BE2C (cell line): ENCODE measurements around the gene C5orf24.
"Not testable (repeated sequence)": the region's sequence is repeated elsewhere in the genome, so short reads cannot be mapped to it uniquely, and the experiment has no call there.

Experiments
- DNase-seq: peaks from one replicate; pipeline ENCODE4 v3.0.0-alpha.2; 2020
- H3K27me3 ChIP-seq: fragments of 250-450 bp; sonication (Bioruptor Pico); 2 replicates; pipeline ENCODE4 v1.5.1; 2020; ENCODE audit warnings: mild to moderate bottlenecking
- H3K36me3 ChIP-seq: fragments of 250-450 bp; sonication (Bioruptor Pico); 2 replicates; pipeline ENCODE4 v1.5.1; 2020; ENCODE audit warnings: mild to moderate bottlenecking
- H3K4me1 ChIP-seq: fragments of 250-450 bp; sonication (Bioruptor Pico); 2 replicates; pipeline ENCODE4 v1.5.1; 2020
- H3K4me3 ChIP-seq: 2 replicates; pipeline ENCODE4 v1.5.1; 2011; ENCODE audit warnings: low read depth, low read length
- H3K9me3 ChIP-seq: fragments of 250-450 bp; sonication (Bioruptor Pico); 2 replicates; pipeline ENCODE4 v1.5.1; 2020
- TF ChIP-seq, protein P1 (sequence below): IDR thresholded peaks from 2 replicates; pipeline ENCODE4 v1.5.1; 2012; ENCODE audit warnings: mild to moderate bottlenecking, low read depth, low read length

C5orf24 gene

DNA sequence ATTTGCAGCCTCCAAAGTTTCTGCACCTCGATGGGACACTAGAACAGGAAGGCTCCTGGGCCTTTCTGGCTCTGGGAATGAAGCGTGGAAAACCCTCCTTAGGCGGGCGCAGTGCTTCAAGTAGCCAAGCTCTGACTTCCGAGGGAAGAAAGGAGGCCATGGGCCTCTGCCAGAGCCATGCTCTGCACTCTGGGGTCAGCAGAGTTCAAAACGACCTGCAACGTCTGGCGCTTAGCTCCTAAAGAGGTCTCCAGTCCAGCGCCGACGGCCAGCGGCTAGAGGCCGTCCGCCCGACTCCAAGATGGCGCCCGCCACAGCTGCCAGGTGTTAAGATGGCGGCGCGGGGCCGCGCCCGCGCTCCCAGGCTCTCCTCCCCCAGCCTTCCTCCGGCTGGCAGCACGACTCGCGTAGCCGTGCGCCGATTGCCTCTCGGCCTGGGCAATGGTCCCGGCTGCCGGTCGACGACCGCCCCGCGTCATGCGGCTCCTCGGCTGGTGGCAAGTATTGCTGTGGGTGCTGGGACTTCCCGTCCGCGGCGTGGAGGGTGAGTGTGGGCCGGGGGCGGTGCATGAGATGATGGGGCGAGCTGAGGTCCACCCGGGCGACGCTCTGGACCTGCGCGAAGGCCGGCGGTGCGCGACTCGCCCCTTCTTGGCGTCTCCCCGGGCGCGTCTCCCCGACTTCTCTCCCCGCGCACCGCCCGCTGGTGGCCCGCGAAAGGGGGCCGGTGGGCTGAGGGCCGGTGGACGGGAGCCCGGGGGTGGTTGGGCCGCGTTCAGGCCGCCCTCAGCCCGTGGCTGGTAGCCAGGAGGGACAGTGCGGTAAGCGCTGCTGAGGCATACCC is 28.4 kb downstream of the C5orf24 start, which contains the start of gene TXNDC15:
TSS of gene TXNDC15 (plus strand) at position 385 of the 844 bp plus-strand sequence. CDS start at position 442, 57 bp downstream.
- H3K4me3 ChIP-seq: peak within 1 kb of the TSS; percentile 86
- peak; percentile 88 for DNase-seq
- TF ChIP-seq, protein P1, sequence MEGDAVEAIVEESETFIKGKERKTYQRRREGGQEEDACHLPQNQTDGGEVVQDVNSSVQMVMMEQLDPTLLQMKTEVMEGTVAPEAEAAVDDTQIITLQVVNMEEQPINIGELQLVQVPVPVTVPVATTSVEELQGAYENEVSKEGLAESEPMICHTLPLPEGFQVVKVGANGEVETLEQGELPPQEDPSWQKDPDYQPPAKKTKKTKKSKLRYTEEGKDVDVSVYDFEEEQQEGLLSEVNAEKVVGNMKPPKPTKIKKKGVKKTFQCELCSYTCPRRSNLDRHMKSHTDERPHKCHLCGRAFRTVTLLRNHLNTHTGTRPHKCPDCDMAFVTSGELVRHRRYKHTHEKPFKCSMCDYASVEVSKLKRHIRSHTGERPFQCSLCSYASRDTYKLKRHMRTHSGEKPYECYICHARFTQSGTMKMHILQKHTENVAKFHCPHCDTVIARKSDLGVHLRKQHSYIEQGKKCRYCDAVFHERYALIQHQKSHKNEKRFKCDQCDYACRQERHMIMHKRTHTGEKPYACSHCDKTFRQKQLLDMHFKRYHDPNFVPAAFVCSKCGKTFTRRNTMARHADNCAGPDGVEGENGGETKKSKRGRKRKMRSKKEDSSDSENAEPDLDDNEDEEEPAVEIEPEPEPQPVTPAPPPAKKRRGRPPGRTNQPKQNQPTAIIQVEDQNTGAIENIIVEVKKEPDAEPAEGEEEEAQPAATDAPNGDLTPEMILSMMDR: no peak
- H3K4me1 ChIP-seq: peaks cover 18% of the 10 kb centered on the region
- H3K36me3 ChIP-seq: no peaks in the 10 kb centered on the region
- no peaks in the 10 kb centered on the region for H3K27me3 ChIP-seq
- H3K9me3 ChIP-seq: no peaks in the 10 kb centered on the region

DNA sequence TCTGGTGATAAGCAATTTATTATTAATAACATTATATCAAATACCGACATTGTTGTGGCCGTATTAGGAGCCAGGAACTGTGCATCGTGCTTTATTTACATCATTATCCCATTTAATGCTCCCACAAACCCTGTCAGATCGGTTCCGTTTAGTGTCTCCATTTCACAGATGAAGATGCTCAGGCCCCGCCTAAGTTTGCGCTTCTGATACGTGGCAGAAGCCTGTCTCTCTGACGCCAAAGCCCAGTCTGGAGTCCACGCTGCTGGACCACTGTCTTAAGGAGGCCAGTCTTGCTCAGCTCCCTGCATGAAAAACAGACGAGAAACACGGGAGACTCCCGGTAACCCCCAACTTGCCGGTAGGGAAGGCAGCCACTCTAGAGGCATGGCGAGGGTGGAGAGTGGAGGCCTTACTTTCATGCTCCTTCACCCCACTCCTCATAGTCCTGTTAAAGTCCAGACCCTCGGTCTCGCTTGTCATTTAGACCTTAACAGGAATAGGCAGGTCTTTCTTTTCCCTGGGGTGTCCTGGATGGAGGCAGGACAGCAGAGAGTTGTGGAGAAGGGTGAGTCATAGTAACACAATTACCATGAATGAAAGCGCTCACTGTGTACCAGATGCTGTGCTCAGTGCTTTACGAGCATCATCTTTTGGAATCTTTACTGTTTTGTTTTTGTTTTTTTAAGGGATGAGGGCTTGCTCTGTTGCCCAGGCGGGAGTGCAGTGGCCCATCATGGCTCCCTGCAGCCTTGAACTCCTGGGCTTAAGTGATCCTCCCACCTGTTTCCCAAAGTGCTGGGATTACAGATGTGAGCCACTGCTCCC is 29.3 kb downstream of the C5orf24 start:
- TF ChIP-seq, protein P1: no peak
- peak; percentile 83 for DNase-seq
- no peaks in the 10 kb centered on the region for H3K9me3 ChIP-seq
- no peaks in the 10 kb centered on the region for H3K27me3 ChIP-seq
- H3K4me3 ChIP-seq: peak overlapping the region; percentile 86
- H3K4me1 ChIP-seq: peaks cover 18% of the 10 kb centered on the region
- no peaks in the 10 kb centered on the region for H3K36me3 ChIP-seq

DNA sequence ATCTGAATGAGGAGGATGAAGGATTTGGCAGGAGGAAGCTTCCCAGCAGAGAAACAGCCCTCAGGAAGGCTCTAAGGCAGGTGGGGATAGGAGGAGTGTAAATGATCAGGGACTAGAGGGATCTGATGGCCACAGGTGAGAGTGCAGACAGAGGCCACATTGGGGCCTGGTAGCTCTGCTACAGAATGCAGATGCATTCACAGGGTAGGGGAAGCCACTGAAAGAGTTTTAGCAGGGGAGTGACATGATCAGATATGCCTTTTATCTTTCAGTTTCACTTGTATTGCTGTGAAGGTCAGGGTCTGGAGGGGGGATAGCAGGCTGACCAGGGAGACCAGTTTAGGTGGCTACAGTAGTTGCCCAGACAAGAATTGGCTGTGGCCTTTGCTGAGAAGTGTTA is 31.4 kb downstream of the C5orf24 start:
- DNase-seq: no peak
- no peaks in the 10 kb centered on the region for H3K9me3 ChIP-seq
- TF ChIP-seq, protein P1: no peak
- no peaks in the 10 kb centered on the region for H3K27me3 ChIP-seq
- peaks cover 18% of the 10 kb centered on the region for H3K4me1 ChIP-seq
- no peaks in the 10 kb centered on the region for H3K36me3 ChIP-seq
- no peak overlapping the region for H3K4me3 ChIP-seq

DNA sequence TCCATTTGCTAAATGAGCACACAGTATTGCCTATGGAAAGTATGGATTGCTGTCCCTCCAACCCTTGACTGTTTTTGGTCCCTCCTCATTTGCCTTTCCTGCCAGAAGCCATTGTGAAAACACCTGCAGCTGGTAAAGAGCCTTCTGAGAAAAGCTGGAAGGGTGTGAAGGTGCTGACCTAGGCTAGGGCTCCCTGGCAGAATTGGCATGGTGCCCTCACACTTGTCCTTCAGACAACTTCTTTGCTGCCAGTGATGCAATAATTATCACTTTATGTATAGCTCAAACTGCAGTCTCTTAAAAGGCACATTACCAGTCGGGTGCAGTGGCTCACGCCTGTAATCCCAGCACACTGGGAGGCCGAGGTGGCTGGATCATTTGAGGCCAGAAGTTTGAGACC is 32.6 kb downstream of the C5orf24 start:
- peaks cover 9% of the 10 kb centered on the region for H3K4me1 ChIP-seq
- H3K36me3 ChIP-seq: no peaks in the 10 kb centered on the region
- TF ChIP-seq, protein P1: no peak
- H3K27me3 ChIP-seq: no peaks in the 10 kb centered on the region
- H3K9me3 ChIP-seq: no peaks in the 10 kb centered on the region
- H3K4me3 ChIP-seq: no peak overlapping the region
- DNase-seq: no peak

DNA sequence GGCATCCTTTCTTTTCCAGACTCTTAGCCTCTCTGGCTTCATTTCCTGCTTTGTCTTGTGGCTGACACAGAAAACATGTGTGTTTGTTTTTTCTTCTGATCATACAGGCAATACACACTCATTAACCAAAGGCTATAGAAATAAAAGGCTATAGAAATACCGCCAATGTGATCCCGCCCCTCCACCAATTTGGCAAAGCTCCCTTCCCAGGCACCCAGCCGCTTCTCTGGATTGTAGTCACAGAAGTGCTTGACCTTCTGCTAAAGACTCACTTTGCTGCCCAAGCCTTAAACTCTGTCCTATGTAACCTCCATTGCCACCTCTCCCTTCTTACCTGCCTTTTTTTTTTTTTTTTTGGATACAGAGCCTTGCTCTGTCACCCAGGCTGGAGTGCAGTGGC is 33.7 kb downstream of the C5orf24 start:
- no peaks in the 10 kb centered on the region for H3K9me3 ChIP-seq
- DNase-seq: no peak
- TF ChIP-seq, protein P1: no peak
- H3K36me3 ChIP-seq: no peaks in the 10 kb centered on the region
- H3K4me1 ChIP-seq: peaks cover 5% of the 10 kb centered on the region; the same call in 1 of the 2 replicates
- no peaks in the 10 kb centered on the region for H3K27me3 ChIP-seq
- H3K4me3 ChIP-seq: no peak overlapping the region

DNA sequence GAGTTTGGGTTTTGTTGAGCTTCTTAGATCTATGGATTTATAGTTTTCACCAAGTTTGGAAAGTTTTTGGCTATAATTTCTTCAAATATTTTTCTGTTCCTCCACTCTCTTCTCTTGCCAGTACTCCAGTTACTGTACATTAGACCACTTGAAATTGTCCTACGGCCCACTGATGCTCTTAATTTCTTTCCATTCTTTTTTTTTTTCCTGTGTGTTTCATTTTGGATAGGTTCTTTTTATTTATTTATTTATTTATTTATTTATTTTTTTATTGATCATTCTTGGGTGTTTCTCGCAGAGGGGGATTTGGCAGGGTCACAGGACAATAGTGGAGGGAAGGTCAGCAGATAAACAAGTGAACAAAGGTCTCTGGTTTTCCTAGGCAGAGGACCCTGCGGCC is 35.2 kb downstream of the C5orf24 start:
- not testable (repeated sequence) for H3K36me3 ChIP-seq, H3K4me1 ChIP-seq

DNA sequence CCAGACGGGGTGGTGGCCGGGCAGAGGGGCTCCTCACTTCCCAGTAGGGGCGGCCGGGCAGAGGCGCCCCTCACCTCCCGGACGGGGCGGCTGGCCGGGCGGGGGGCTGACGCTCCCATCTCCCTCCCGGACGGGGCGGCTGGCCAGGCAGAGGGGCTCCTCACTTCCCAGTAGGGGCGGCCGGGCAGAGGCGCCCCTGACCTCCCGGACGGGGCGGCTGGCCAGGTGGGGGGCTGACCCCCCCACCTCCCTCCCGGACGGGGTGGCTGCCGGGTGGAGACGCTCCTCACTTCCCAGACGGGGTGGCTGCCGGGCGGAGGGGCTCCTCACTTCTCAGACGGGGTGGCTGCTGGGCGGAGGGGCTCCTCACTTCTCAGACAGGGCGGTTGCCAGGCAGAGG is 35.9 kb downstream of the C5orf24 start:
- not testable (repeated sequence) for H3K4me1 ChIP-seq

More for the DNA sequence above, 35.2 kb downstream of the C5orf24 start:
- DNase-seq, H3K4me3 ChIP-seq, H3K9me3 ChIP-seq, H3K27me3 ChIP-seq: not testable (repeated sequence)

More for the DNA sequence above, 35.9 kb downstream of the C5orf24 start:
- not testable (repeated sequence) for H3K4me3 ChIP-seq, H3K27me3 ChIP-seq, H3K9me3 ChIP-seq, H3K36me3 ChIP-seq, DNase-seq
